ENCODE measurements around the gene TMEM219.

Gene TMEM219

GRCh38 chr16:29992344-29992967, 30.6 kb downstream of the TMEM219 start:
- no peak overlapping the region for H3K4me3 ChIP-seq (ENCODE audit: low read depth, low read length)
- no peak for TF ChIP-seq CTCF (conservative IDR thresholded peaks at IDR 0.05; ENCODE audit: low read depth, low read length)
- peak; percentile 93 for DNase-seq (ENCODE audit: low read depth)

GRCh38 chr16:29993191-29993902, 31.5 kb downstream of the TMEM219 start:
- no peak for DNase-seq (ENCODE audit: low read depth)
- H3K4me3 ChIP-seq (ENCODE audit: low read depth, low read length), result no peak overlapping the region
- no peak for TF ChIP-seq CTCF (conservative IDR thresholded peaks at IDR 0.05; ENCODE audit: low read depth, low read length)

- no peak overlapping the region for H3K4me3 ChIP-seq (ENCODE audit: low read depth, low read length)
Measured at GRCh38 chr16:29993903-29994599, 32.2 kb downstream of the TMEM219 start.

GRCh38 chr16:29994600-29995323, 32.9 kb downstream of the TMEM219 start:
- no peak for TF ChIP-seq CTCF (conservative IDR thresholded peaks at IDR 0.05; ENCODE audit: low read depth, low read length)
- peak; percentile 42 for DNase-seq (ENCODE audit: low read depth)
- H3K4me3 ChIP-seq (ENCODE audit: low read depth, low read length), result peak overlapping the region; percentile 87

More at GRCh38 chr16:29993903-29994599, 32.2 kb downstream of the TMEM219 start:
- no peak for DNase-seq (ENCODE audit: low read depth)
- TF ChIP-seq CTCF (conservative IDR thresholded peaks at IDR 0.05; ENCODE audit: low read depth, low read length), result no peak

GRCh38 chr16:29995324-29995910, 33.5 kb downstream of the TMEM219 start, which contains the start of gene HIRIP3:
Gene HIRIP3 (minus strand): TSS chr16:29995617. CDS start chr16:29995605, 12 bp downstream.
- H3K4me3 ChIP-seq (ENCODE audit: low read depth, low read length), result peak within 1 kb of the TSS; percentile 87
- TF ChIP-seq CTCF (conservative IDR thresholded peaks at IDR 0.05; ENCODE audit: low read depth, low read length), result no peak
- peak; percentile 79 for DNase-seq (ENCODE audit: low read depth)

Measured in choroid plexus epithelial cell (primary cell).